ENCODE measurements around the gene MPRIP. TPM values are rescaled to one million over a fixed set of nuclear protein-coding genes. Genes with fewer than 3 reads are reported as not detected.

The MPRIP gene
- total and polyA plus RNA-seq, 8 donors = 80.2 to 518 (median 190) TPM

DNA sequence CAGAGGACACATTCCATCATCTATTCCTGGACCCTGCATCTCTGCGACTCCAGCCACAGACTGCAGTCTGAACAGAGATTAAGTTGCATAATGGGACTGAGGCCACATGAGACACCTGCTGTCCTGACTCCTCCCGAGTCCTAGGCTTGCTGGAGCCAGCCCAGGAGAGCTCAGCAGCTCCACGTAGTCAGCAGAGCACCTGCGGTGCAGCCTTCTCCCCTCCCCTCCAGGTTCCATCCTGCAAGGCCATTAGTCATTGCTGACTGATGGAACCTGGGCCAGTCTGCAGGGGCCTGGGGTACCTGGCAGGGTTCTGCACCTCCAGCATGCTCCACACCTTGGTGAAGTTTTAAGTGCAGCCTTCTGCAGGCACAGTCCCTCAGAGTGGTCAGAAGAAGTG is 87.2 kb downstream of the MPRIP start:
- Histone ChIP-seq H3K36me3 (peaks cover 39 to 82% (median 79%) of the 10 kb centered on the region in 4 donors), H3K27me3 (no peaks in the 10 kb centered on the region), H3K4me1 (peaks cover 4 to 51% (median 26%) of the 10 kb centered on the region in 4 donors), H3K27ac (no peak overlapping the region), H3K4me3 (no peak overlapping the region), H3K9me3 (no peaks in the 10 kb centered on the region)
- TF ChIP-seq, protein P1, sequence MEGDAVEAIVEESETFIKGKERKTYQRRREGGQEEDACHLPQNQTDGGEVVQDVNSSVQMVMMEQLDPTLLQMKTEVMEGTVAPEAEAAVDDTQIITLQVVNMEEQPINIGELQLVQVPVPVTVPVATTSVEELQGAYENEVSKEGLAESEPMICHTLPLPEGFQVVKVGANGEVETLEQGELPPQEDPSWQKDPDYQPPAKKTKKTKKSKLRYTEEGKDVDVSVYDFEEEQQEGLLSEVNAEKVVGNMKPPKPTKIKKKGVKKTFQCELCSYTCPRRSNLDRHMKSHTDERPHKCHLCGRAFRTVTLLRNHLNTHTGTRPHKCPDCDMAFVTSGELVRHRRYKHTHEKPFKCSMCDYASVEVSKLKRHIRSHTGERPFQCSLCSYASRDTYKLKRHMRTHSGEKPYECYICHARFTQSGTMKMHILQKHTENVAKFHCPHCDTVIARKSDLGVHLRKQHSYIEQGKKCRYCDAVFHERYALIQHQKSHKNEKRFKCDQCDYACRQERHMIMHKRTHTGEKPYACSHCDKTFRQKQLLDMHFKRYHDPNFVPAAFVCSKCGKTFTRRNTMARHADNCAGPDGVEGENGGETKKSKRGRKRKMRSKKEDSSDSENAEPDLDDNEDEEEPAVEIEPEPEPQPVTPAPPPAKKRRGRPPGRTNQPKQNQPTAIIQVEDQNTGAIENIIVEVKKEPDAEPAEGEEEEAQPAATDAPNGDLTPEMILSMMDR (IDR thresholded peaks at IDR 0.05) = no peak
- TF ChIP-seq EP300 (IDR thresholded peaks at IDR 0.05) (no peak), POLR2AphosphoS5 (IDR thresholded peaks at IDR 0.05) (no peak), POLR2A (IDR thresholded peaks at IDR 0.05) (no peak)
- intact Hi-C loops (cut with DNase I; ENCODE audit: low total_unique reads) = no loop called here
- DNase-seq = no peak
- 56 to 69% (median 61%) methylated on average over 4 of the region's 4 CpGs for WGBS, 5 donors

DNA sequence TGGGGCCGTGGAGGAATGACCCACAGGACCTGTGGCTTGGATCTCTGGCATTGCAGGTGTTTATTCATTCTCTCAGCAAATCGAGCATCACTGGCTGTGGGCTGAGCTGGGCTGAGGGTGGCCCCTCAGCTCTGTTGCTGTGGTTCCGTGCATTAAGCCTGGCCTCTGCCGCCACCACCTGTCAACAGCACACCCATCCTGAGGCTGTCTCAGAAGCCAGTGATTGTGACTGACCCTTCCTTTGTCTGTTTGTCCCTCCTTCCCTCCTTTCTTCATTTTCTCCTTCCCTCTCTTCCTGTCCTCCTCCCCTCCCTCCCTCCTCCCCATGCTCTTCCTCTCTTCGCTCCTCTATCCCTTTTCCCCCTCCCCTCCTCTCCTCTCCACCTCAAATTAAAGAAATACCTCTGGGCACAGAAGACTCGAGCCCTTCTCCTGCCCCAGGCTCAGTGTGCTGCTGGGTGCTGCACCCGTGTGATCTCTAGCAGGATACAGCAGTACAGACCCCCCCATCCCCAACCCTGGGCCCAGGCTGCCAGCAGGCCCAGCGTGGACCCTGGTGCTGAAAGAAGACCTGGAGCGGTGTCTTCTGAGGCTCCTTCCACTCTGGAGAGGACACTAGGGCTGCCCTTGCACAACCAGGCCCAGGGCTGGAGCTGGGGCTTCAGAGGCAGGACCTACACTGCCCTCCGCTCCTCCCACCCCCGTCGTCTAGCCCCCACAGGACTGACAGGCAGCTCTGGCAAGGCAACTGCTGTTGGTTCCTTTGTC is 88.0 kb downstream of the MPRIP start:
- 72 to 85% (median 80%) methylated on average over 12 of the region's 12 CpGs for WGBS, 5 donors
- Histone ChIP-seq H3K4me1 (peaks cover 4 to 43% (median 22%) of the 10 kb centered on the region in 4 donors), H3K27ac (no peak overlapping the region), H3K4me3 (no peak overlapping the region), H3K9me3 (no peaks in the 10 kb centered on the region), H3K36me3 (peaks cover 45 to 90% (median 87%) of the 10 kb centered on the region in 4 donors), H3K27me3 (no peaks in the 10 kb centered on the region)
- no peak for TF ChIP-seq POLR2A (IDR thresholded peaks at IDR 0.05)
- no peak for DNase-seq
- intact Hi-C loops (cut with DNase I; ENCODE audit: low total_unique reads) = no loop called here

DNA sequence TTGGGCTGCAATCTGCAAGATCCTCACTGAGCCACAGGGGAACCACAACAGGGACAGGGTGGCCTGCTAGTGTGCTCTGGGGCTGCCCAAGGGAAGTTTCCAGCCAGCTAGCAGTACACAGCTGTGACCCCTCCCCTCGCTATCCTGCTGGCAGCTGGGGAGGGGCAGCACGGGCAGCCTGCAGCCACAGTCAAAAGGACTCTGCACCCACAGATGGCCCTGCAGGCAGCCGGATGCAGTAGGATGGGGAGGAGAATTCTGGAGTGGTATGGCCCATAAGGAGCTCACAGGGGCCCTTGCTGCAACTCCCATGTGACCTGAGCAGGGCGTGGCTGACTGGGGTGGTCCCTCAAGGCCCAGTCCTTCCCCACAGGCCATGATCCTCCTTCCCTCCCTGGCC is 89.6 kb downstream of the MPRIP start:
- DNase-seq = no peak
- H3K4me3 ChIP-seq = no peak overlapping the region
- intact Hi-C loops (cut with DNase I; ENCODE audit: low total_unique reads) = no loop called here
- WGBS, 5 donors = 85 to 93% (median 89%) methylated on average over 4 of the region's 4 CpGs; no CpG with 5 or more reads in 1 of the 5 donors
- peaks cover 53 to 100% (median 100%) of the 10 kb centered on the region in 4 donors for H3K36me3 ChIP-seq
- TF ChIP-seq, protein P1 (IDR thresholded peaks at IDR 0.05) = no peak
- no peak for TF ChIP-seq EP300 (IDR thresholded peaks at IDR 0.05)
- TF ChIP-seq POLR2A (IDR thresholded peaks at IDR 0.05) = no peak
- no peak overlapping the region for H3K27ac ChIP-seq
- H3K9me3 ChIP-seq = no peaks in the 10 kb centered on the region
- no peaks in the 10 kb centered on the region for H3K27me3 ChIP-seq
- H3K4me1 ChIP-seq = peaks cover 0 to 27% (median 12%) of the 10 kb centered on the region in 4 donors

GRCh38 chr17:17132746-17133145 is 90.5 kb downstream of the MPRIP start:
- intact Hi-C loops (cut with DNase I; ENCODE audit: low total_unique reads) = no loop called here
- peaks cover 53 to 100% (median 100%) of the 10 kb centered on the region in 4 donors for H3K36me3 ChIP-seq
- DNase-seq = no peak
- H3K9me3 ChIP-seq = no peaks in the 10 kb centered on the region
- peaks cover 0 to 21% (median 7%) of the 10 kb centered on the region in 4 donors for H3K4me1 ChIP-seq
- TF ChIP-seq POLR2A (IDR thresholded peaks at IDR 0.05) (no peak), EP300 (IDR thresholded peaks at IDR 0.05) (no peak), POLR2AphosphoS5 (IDR thresholded peaks at IDR 0.05) (no peak)
- TF ChIP-seq, protein P1 (IDR thresholded peaks at IDR 0.05) = no peak
- H3K27ac ChIP-seq = no peak overlapping the region
- no peaks in the 10 kb centered on the region for H3K27me3 ChIP-seq
- 82 to 90% (median 86%) methylated on average over 8 of the region's 8 CpGs for WGBS, 5 donors
- H3K4me3 ChIP-seq = no peak overlapping the region
